Measurements from ENCODE around the gene SPOCD1. TPM values are rescaled to one million over a fixed set of nuclear protein-coding genes. Genes with fewer than 3 reads are reported as not detected.
A peak's percentile ranks its signal among the peaks of the same experiment; 100 is the strongest.

Gene SPOCD1
- total and polyA plus RNA-seq, 2 experiments from 2014 or later = 0.73 to 1.3 TPM

DNA sequence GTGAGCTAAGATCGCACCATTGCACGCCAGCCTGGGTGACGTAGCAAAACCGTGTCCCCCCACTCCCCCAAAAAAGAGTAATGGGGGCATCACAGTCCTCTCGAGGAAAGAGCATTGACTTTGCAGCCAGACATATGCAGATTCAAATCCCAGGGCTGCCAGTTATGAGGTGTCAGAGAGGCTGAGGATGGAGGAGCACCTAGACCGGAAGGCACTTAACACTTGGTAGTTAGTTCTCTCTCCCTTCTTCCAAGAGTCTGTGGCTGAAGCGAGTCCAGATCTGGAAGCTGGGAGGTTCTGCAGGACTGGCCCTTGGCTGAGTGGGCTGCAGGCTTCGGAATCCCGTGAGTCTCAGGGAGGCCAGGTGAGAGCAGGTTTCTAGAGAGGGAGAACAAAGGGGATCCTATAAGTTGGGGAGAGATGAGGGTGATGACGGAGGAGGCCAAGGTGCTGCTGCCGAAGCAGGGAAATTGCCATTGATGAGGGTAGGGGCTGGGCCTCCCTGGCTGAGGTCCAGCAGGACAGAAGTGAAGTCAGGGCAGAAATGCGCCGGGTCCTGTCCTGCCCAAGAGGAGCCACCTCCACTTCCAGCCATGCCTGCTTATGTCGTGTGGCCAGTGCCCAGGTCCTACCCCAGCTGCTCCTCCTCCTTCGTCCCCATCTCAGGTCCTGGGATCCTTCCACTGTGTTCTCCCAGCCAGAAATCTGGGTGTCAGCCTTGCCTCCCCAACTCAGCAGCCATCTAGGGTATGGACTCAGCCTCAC lies 13.3 kb upstream of the SPOCD1 start:
- Histone ChIP-seq H3K9me2 (ENCODE audit: insufficient read depth) (no peaks in the 10 kb centered on the region), H2AFZ (peak overlapping the region; percentile 66)

More for the DNA sequence above, 13.3 kb upstream of the SPOCD1 start:
- Histone ChIP-seq H4K20me1 (replicated peaks; ENCODE audit: insufficient read depth) (no peaks in the 10 kb centered on the region), H3K79me2 (replicated peaks; ENCODE audit: insufficient read depth) (no peaks in the 10 kb centered on the region), H3K36me3 (ENCODE audit: insufficient read depth) (no peaks in the 10 kb centered on the region), H3K27me3 (ENCODE audit: insufficient read depth) (no peaks in the 10 kb centered on the region), H3F3A (replicated peaks; ENCODE audit: low read depth) (no peaks in the 10 kb centered on the region), H3K4me3 (no peak overlapping the region), H3K4me2 (no peak overlapping the region), H3K27ac (ENCODE audit: low read depth) (no peak overlapping the region), H3K4me1 (ENCODE audit: insufficient read depth) (no peaks in the 10 kb centered on the region)
- H3K9me3 Mint-ChIP-seq = no peaks in the 10 kb centered on the region
- H3K4me1 Mint-ChIP-seq = no peaks in the 10 kb centered on the region
- TF ChIP-seq ZNF331 (CRISPR knock-in tag; IDR thresholded peaks at IDR 0.05; ENCODE audit: low read depth) = no peak
- no peak for TF ChIP-seq CTCF (conservative IDR thresholded peaks at IDR 0.05; ENCODE audit: low read depth in 2 of 2)
- TF ChIP-seq, protein P1, sequence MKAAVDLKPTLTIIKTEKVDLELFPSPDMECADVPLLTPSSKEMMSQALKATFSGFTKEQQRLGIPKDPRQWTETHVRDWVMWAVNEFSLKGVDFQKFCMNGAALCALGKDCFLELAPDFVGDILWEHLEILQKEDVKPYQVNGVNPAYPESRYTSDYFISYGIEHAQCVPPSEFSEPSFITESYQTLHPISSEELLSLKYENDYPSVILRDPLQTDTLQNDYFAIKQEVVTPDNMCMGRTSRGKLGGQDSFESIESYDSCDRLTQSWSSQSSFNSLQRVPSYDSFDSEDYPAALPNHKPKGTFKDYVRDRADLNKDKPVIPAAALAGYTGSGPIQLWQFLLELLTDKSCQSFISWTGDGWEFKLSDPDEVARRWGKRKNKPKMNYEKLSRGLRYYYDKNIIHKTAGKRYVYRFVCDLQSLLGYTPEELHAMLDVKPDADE (IDR thresholded peaks at IDR 0.05) = no peak
- TF ChIP-seq ZNF114 (CRISPR knock-in tag; IDR thresholded peaks at IDR 0.05) = no peak
- TF ChIP-seq EZH2phosphoT487 (IDR thresholded peaks at IDR 0.05; ENCODE audit: unreplicated experiment) = no peak
- no peak for TF ChIP-seq EZH2 (IDR thresholded peaks at IDR 0.05; ENCODE audit: low read depth, unreplicated experiment)
- TF ChIP-seq NANOG (IDR thresholded peaks at IDR 0.05; ENCODE audit: borderline replicate concordance) = no peak
- no peak for TF ChIP-seq STAT1 (IDR thresholded peaks at IDR 0.05; ENCODE audit: unreplicated experiment)
- TF ChIP-seq, protein P2, sequence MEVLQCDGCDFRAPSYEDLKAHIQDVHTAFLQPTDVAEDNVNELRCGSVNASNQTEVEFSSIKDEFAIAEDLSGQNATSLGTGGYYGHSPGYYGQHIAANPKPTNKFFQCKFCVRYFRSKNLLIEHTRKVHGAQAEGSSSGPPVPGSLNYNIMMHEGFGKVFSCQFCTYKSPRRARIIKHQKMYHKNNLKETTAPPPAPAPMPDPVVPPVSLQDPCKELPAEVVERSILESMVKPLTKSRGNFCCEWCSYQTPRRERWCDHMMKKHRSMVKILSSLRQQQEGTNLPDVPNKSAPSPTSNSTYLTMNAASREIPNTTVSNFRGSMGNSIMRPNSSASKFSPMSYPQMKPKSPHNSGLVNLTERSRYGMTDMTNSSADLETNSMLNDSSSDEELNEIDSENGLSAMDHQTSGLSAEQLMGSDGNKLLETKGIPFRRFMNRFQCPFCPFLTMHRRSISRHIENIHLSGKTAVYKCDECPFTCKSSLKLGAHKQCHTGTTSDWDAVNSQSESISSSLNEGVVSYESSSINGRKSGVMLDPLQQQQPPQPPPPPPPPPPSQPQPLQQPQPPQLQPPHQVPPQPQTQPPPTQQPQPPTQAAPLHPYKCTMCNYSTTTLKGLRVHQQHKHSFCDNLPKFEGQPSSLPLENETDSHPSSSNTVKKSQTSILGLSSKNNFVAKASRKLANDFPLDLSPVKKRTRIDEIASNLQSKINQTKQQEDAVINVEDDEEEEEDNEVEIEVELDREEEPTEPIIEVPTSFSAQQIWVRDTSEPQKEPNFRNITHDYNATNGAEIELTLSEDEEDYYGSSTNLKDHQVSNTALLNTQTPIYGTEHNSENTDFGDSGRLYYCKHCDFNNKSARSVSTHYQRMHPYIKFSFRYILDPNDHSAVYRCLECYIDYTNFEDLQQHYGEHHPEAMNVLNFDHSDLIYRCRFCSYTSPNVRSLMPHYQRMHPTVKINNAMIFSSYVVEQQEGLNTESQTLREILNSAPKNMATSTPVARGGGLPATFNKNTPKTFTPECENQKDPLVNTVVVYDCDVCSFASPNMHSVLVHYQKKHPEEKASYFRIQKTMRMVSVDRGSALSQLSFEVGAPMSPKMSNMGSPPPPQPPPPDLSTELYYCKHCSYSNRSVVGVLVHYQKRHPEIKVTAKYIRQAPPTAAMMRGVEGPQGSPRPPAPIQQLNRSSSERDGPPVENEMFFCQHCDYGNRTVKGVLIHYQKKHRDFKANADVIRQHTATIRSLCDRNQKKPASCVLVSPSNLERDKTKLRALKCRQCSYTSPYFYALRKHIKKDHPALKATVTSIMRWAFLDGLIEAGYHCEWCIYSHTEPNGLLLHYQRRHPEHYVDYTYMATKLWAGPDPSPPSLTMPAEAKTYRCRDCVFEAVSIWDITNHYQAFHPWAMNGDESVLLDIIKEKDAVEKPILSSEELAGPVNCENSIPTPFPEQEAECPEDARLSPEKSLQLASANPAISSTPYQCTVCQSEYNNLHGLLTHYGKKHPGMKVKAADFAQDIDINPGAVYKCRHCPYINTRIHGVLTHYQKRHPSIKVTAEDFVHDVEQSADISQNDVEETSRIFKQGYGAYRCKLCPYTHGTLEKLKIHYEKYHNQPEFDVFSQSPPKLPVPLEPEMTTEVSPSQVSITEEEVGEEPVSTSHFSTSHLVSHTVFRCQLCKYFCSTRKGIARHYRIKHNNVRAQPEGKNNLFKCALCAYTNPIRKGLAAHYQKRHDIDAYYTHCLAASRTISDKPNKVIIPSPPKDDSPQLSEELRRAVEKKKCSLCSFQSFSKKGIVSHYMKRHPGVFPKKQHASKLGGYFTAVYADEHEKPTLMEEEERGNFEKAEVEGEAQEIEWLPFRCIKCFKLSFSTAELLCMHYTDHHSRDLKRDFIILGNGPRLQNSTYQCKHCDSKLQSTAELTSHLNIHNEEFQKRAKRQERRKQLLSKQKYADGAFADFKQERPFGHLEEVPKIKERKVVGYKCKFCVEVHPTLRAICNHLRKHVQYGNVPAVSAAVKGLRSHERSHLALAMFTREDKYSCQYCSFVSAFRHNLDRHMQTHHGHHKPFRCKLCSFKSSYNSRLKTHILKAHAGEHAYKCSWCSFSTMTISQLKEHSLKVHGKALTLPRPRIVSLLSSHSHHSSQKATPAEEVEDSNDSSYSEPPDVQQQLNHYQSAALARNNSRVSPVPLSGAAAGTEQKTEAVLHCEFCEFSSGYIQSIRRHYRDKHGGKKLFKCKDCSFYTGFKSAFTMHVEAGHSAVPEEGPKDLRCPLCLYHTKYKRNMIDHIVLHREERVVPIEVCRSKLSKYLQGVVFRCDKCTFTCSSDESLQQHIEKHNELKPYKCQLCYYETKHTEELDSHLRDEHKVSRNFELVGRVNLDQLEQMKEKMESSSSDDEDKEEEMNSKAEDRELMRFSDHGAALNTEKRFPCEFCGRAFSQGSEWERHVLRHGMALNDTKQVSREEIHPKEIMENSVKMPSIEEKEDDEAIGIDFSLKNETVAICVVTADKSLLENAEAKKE (CRISPR knock-in tag; IDR thresholded peaks at IDR 0.05) = no peak
- TF ChIP-seq CREB1 (CRISPR knock-in tag; IDR thresholded peaks at IDR 0.05; ENCODE audit: low read depth) = no peak
- TF ChIP-seq, protein P3, sequence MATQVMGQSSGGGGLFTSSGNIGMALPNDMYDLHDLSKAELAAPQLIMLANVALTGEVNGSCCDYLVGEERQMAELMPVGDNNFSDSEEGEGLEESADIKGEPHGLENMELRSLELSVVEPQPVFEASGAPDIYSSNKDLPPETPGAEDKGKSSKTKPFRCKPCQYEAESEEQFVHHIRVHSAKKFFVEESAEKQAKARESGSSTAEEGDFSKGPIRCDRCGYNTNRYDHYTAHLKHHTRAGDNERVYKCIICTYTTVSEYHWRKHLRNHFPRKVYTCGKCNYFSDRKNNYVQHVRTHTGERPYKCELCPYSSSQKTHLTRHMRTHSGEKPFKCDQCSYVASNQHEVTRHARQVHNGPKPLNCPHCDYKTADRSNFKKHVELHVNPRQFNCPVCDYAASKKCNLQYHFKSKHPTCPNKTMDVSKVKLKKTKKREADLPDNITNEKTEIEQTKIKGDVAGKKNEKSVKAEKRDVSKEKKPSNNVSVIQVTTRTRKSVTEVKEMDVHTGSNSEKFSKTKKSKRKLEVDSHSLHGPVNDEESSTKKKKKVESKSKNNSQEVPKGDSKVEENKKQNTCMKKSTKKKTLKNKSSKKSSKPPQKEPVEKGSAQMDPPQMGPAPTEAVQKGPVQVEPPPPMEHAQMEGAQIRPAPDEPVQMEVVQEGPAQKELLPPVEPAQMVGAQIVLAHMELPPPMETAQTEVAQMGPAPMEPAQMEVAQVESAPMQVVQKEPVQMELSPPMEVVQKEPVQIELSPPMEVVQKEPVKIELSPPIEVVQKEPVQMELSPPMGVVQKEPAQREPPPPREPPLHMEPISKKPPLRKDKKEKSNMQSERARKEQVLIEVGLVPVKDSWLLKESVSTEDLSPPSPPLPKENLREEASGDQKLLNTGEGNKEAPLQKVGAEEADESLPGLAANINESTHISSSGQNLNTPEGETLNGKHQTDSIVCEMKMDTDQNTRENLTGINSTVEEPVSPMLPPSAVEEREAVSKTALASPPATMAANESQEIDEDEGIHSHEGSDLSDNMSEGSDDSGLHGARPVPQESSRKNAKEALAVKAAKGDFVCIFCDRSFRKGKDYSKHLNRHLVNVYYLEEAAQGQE (IDR thresholded peaks at IDR 0.05; ENCODE audit: unreplicated experiment) = no peak
- peaks cover 10% of the 10 kb centered on the region for H3K27me3 Mint-ChIP-seq (ENCODE audit: insufficient read depth, low read depth, poor library complexity)
- ATAC-seq (no peak; the same call in 2 of the 3 replicates), DNase-seq (ENCODE audit: low spot score) (no peak)
- H3K4me3 Mint-ChIP-seq = no peak overlapping the region
- no peak overlapping the region for H3K27ac Mint-ChIP-seq
- H3K36me3 Mint-ChIP-seq (ENCODE audit: low read depth) = no peaks in the 10 kb centered on the region

All from GM23338 (cell line).